Activated T-helper 1 cell treated with Interleukin-2 at 50 U/mL for 16 hours (primary cell): ENCODE results near the gene EMC7.

ENCODE experiments used
- DNase-seq: peaks from one replicate; pipeline ENCODE4 v3.0.0-alpha.2; 2020; ENCODE audit warnings: low read depth

EMC7 gene

GRCh38 chr15:34038023-34038870 lies 63.4 kb downstream of the EMC7 start:
- peak; percentile 67 for DNase-seq
